ENCODE data around the gene THBD. TPM values are rescaled to one million over a fixed set of nuclear protein-coding genes. Genes with fewer than 3 reads are reported as not detected.

Gene THBD
- polyA plus RNA-seq, 3 donors = 7.4 to 194 (median 30.2) TPM

DNA sequence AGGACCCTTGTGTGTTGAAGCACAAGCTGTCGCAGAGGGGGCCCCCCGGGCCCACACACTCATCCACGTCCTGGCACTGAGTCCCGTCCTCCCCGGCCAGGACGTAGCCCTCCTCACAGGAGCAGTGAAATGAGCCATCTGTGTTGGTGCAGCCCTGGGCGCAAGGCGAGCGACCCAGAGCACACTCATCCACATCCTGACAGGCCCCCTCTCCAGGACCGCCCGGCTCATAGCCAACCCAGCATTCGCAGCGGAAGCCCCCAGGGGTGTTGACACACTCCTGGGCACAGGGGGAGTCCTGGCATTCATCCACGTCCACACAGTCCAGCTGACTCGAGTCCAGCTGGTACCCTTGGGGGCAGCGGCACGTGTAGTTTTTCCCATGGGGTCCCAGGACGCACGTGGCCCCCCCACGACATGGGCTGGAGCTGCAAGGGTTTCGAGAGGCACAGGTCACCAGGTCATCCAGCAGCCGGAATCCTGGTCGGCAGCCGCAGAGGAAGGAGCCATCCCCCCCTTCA lies 35.4 kb upstream of the THBD start:
- Mint-ChIP-seq H3K36me3 (peaks cover 48 to 49% of the 10 kb centered on the region in 2 donors), H3K27me3 (ENCODE audit: low read depth in 3 of 3) (peaks cover 0 to 7% (median 0%) of the 10 kb centered on the region in 3 donors), H3K4me1 (peaks cover 67% of the 10 kb centered on the region), H3K9me3 (no peaks in the 10 kb centered on the region), H3K4me3 (peak overlapping the region; percentile 94 to 97), H3K27ac (peak overlapping the region; percentile 93 to 100 (median 98))
- H3K27me3 ChIP-seq (ENCODE audit: control insufficient read depth in 2 of 2, insufficient read depth in 2 of 2, low read length in 2 of 2) = no peaks in the 10 kb centered on the region
- 86% methylated on average over 21 of the region's 24 CpGs for WGBS (ENCODE audit: insufficient coverage)
- H3K9ac ChIP-seq (ENCODE audit: insufficient read depth, low read length, poor library complexity, severe bottlenecking) = peak overlapping the region; percentile 94
- H3K9me3 ChIP-seq (replicated peaks in 1 of 2; ENCODE audit: control insufficient read depth in 1 of 2, insufficient read depth in 1 of 2, low read length in 2 of 2) = no peaks in the 10 kb centered on the region
- H2AFZ ChIP-seq (ENCODE audit: insufficient read depth, low read depth, low read length, poor library complexity, severe bottlenecking) = no peak overlapping the region
- TF ChIP-seq, protein P1, sequence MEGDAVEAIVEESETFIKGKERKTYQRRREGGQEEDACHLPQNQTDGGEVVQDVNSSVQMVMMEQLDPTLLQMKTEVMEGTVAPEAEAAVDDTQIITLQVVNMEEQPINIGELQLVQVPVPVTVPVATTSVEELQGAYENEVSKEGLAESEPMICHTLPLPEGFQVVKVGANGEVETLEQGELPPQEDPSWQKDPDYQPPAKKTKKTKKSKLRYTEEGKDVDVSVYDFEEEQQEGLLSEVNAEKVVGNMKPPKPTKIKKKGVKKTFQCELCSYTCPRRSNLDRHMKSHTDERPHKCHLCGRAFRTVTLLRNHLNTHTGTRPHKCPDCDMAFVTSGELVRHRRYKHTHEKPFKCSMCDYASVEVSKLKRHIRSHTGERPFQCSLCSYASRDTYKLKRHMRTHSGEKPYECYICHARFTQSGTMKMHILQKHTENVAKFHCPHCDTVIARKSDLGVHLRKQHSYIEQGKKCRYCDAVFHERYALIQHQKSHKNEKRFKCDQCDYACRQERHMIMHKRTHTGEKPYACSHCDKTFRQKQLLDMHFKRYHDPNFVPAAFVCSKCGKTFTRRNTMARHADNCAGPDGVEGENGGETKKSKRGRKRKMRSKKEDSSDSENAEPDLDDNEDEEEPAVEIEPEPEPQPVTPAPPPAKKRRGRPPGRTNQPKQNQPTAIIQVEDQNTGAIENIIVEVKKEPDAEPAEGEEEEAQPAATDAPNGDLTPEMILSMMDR (IDR thresholded peaks at IDR 0.05) = no peak
- H3K27ac ChIP-seq (ENCODE audit: low read depth in 1 of 2, low read length in 2 of 2) = peak overlapping the region; percentile 96 to 97
- peaks cover 75 to 89% of the 10 kb centered on the region in 2 donors for H3K4me1 ChIP-seq (ENCODE audit: control insufficient read depth in 1 of 2, insufficient read depth in 2 of 2, low read length in 2 of 2)
- DNase-seq = no peak
- intact Hi-C loops (cut with micrococcal nuclease) = loop anchor here (5.0 to 10.0 kb wide), 6 partner anchors 32 to 150 kb away; no protein-coding TSS in a partner anchor
- H3K79me2 ChIP-seq (ENCODE audit: insufficient read depth, low read length) = peaks cover 69% of the 10 kb centered on the region
- peaks cover 38% of the 10 kb centered on the region for H4K20me1 ChIP-seq (ENCODE audit: insufficient read depth, low read length)
- H3K4me2 ChIP-seq (replicated peaks; ENCODE audit: extremely low read depth, low read length, poor library complexity, severe bottlenecking) = peak overlapping the region; percentile 95
- peaks cover 12 to 30% of the 10 kb centered on the region in 2 donors for H3K36me3 ChIP-seq (replicated peaks in 1 of 2; ENCODE audit: control insufficient read depth in 1 of 2, insufficient read depth in 2 of 2, low read length in 2 of 2)
- H3K4me3 ChIP-seq (replicated peaks in 1 of 3; ENCODE audit: low read depth in 2 of 3, low read length in 3 of 3) = peak overlapping the region; percentile 31 to 88 (median 64)

DNA sequence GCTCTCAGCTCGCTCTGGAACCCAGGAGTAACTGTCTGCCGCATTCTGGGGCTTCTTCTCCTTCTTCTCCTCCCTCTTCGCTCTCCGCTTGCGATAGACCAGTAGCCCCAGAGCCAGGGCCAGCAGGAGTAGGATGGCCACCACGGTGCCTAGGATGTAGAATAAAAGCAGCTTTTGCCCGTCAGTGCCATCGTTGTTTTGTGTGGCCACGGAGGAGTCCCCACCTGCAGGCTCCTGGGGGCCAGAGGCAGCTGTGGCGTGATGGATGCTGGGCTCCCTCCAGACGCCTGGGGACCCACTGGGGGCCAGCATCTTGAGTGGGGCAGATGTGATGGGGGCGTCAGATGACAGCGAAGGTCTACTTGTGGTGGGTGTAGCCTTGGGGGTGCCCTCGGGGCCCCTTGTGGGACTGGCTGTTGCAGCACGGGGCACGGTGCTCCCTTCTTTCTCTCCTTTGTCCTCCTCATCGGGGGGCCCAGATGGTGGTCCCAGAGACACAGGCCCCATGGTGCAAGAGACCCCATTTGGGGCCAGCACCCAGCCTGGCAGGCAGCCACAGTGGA lies 34.9 kb upstream of the THBD start:
- Histone ChIP-seq H4K20me1 (ENCODE audit: insufficient read depth, low read length) (peaks cover 42% of the 10 kb centered on the region), H3K36me3 (replicated peaks in 1 of 2; ENCODE audit: control insufficient read depth in 1 of 2, insufficient read depth in 2 of 2, low read length in 2 of 2) (peaks cover 17 to 35% of the 10 kb centered on the region in 2 donors), H3K4me1 (ENCODE audit: control insufficient read depth in 1 of 2, insufficient read depth in 2 of 2, low read length in 2 of 2) (peaks cover 80 to 95% of the 10 kb centered on the region in 2 donors), H3K27ac (ENCODE audit: low read depth in 1 of 2, low read length in 2 of 2) (peak overlapping the region; percentile 96 to 97), H3K79me2 (ENCODE audit: insufficient read depth, low read length) (peaks cover 74% of the 10 kb centered on the region), H2AFZ (ENCODE audit: insufficient read depth, low read depth, low read length, poor library complexity, severe bottlenecking) (no peak overlapping the region), H3K9ac (ENCODE audit: insufficient read depth, low read length, poor library complexity, severe bottlenecking) (peak overlapping the region; percentile 94), H3K9me3 (replicated peaks in 1 of 2; ENCODE audit: control insufficient read depth in 1 of 2, insufficient read depth in 1 of 2, low read length in 2 of 2) (no peaks in the 10 kb centered on the region), H3K4me3 (replicated peaks in 1 of 3; ENCODE audit: low read depth in 2 of 3, low read length in 3 of 3) (peak overlapping the region; percentile 31 to 88 (median 64)), H3K4me2 (replicated peaks; ENCODE audit: extremely low read depth, low read length, poor library complexity, severe bottlenecking) (peak overlapping the region; percentile 95), H3K27me3 (ENCODE audit: control insufficient read depth in 2 of 2, insufficient read depth in 2 of 2, low read length in 2 of 2) (no peaks in the 10 kb centered on the region)
- no peaks in the 10 kb centered on the region for H3K9me3 Mint-ChIP-seq
- intact Hi-C loops (cut with micrococcal nuclease) = loop anchor here (5.0 to 10.0 kb wide), 2 partner anchors 33 to 150 kb away; no protein-coding TSS in a partner anchor
- WGBS (ENCODE audit: insufficient coverage) = 83% methylated on average over 11 of the region's 17 CpGs
- TF ChIP-seq, protein P1 (IDR thresholded peaks at IDR 0.05) = no peak
- peak overlapping the region; percentile 93 to 100 (median 98) for H3K27ac Mint-ChIP-seq
- peak overlapping the region; percentile 94 to 97 for H3K4me3 Mint-ChIP-seq
- DNase-seq = no peak
- peaks cover 53 to 54% of the 10 kb centered on the region in 2 donors for H3K36me3 Mint-ChIP-seq
- H3K4me1 Mint-ChIP-seq = peaks cover 73% of the 10 kb centered on the region
- H3K27me3 Mint-ChIP-seq (ENCODE audit: low read depth in 3 of 3) = peaks cover 0 to 7% (median 0%) of the 10 kb centered on the region in 3 donors

Measured in CD14-positive monocyte (primary cell).